ENCODE results near the gene CCSER2.
A peak's percentile ranks its signal among the peaks of the same experiment; 100 is the strongest.

The CCSER2 gene

DNA sequence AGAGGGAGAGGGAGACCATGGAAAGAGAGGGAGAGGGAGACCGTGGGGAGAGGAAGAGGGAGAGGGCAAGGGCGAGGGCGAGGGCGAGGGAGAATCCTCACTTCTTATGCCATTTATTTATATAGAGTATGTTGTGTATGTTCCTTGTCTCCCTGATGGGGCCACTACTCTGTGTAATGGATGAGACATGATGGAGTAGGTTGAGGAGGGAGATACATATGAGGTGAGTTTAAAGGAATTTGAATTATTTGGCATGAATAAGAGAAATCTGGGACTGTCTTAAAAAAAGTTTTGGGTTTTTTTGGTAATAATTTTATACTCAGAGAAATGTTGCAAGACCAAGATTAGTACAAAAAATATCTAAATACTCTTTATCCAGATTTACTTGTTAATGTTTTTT lies 20.1 kb downstream of the CCSER2 start:
- DNase-seq, result no peak

DNA sequence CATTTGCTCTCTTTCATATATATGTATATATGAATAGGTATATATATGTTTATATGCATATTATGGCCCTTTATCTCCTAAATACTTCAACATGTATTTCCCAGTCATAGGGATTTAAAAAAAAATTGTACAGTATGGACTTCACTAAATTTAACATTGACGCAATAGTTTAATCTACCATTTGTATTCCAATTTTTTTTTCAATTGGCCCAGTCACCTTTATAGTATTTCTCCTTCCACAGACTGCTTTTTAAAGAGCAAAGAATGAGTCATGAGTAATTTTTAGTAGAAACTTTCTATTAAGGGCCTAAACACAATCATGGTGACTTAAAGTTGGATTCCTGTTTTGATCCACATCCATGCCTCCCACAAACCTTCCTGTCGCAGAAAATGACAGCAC lies 20.5 kb downstream of the CCSER2 start:
- no peak for DNase-seq

DNA sequence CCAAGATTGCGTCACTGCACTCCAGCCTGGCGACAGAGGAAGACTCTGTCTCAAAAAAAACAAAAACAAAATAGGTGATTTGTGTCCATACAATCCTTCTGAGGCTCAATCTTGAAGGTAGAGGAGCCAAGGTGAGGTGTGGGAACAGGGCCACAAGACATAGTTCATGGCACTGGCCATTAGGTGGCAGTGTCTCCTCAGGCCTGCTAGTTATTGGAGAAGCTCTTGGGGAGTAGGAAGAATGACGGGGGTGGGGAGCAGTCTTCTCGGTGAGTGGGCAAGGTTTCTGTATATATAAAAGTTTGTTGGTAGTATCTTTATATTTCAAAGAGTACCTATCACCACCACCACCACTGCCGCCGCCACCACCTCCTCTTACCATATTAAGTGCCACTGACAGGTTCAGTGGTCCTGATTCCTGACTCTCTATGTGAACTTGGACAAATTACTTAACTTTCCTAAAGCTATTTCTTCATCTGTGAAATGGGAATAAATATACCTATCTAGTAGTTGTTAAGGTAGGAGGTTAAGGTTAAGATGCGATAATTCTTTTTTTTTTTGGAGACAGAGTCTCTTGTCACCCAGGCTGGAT lies 24.0 kb downstream of the CCSER2 start:
- peak; percentile 55 for DNase-seq

DNA sequence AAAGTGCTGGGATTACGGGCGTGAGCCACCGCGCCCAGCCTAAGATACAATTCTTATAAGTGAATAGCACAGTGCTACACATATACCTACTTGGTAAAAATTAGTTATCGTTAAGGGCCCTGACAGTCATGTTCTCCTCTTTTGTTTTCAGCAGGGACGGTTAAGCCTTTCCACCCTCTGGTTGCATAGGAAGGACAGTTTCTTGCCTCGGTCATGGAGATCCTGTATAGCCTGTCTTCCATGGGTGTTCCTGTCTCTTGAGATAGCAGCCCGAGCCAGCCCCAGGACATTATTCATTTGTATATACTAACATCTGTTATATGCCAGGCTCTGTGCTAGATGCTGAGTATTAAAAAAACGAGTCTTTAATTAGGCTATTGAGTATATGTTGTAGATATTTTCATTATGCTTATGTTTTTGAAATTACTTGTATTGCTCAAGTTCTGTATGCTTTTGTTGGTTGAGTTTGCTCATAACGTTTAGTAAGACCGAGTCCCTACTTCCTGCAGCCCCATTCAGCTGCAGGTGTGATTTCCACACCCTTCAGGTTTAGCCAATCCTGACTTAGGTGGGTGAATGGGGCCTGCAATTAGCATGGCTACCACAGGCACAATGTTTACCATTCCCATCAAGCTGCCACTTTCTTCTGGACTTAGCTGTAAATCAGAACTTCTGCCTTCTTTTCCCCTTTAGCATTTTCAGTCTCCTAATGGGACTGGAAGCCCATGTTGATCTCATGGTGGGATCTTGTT lies 24.8 kb downstream of the CCSER2 start:
- DNase-seq, result no peak

DNA sequence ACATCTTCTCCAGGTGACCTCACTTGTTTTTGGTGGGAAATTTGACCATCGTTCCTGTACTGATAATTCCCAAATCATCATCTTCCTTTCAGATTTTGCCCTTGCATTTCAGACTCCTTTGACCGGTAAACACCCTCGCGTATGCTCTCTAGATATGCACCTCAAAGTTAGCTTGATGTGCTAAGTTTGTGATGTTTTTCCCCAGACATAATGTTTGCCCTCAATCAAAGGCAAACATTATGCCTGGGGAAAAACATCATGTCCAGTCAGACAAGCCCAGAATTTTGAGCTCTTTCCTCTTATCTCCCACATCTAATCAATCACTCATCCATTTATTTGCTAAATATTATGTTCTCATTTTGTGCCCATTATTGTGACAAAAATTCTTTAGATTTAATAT lies 26.2 kb downstream of the CCSER2 start:
- no peak for DNase-seq

DNA sequence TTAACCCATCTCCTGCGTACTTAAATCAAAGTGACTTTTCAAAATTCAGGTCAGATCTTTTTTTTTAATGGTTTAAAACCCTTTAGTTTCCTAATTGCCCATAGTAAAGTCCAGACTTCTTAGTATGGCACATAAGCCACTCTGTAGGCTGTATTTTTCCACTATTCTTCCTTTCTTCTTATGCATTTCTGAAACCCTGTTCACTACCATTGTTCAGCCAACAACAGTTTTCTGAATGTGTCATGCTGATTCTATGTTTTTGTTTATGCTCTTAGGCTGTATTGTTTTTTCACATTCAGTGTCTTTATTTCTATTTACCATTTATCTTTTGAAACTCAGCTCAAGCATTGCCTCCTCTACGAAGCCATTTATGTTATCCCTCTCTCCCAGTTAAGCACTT lies 26.7 kb downstream of the CCSER2 start:
- no peak for DNase-seq

DNA sequence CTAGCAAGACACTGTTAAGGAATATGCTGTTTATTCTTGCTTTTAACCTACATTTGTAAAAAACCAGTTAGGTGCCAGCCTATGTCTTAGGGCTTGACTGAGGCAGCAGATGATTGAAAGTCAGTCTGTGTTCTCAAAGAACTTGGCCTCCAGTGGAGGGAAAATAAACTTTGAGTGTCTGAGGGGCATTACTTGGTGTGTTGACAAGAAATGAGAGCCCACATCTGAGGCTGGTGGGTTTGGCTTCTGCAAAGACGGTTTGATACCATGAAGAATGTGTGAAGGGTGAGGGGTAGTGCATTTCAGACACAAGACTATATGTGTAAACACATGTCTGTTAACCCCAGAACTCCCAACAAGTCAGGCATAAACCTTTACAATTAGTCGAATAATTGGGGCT lies 28.5 kb downstream of the CCSER2 start:
- DNase-seq, result no peak

DNA sequence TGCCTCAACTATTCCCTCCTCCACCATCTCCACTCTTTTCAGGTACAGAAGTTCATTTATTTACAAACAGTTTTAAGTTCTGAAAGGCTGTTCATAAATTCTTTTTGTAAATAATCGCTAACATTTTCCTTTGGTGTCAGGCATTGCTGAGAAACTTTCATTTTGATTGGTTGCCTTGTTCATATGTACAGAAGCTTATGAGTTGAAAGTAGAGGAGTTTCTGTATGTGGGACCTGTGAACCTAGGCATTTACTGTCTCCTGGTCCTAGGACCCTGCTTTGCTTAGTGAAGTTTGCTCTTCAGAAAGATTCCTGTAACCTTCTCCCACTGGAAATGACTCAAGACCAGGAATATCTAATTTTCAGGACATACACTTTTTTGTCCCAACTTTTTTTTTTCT lies 30.4 kb downstream of the CCSER2 start:
- no peak for DNase-seq

DNA sequence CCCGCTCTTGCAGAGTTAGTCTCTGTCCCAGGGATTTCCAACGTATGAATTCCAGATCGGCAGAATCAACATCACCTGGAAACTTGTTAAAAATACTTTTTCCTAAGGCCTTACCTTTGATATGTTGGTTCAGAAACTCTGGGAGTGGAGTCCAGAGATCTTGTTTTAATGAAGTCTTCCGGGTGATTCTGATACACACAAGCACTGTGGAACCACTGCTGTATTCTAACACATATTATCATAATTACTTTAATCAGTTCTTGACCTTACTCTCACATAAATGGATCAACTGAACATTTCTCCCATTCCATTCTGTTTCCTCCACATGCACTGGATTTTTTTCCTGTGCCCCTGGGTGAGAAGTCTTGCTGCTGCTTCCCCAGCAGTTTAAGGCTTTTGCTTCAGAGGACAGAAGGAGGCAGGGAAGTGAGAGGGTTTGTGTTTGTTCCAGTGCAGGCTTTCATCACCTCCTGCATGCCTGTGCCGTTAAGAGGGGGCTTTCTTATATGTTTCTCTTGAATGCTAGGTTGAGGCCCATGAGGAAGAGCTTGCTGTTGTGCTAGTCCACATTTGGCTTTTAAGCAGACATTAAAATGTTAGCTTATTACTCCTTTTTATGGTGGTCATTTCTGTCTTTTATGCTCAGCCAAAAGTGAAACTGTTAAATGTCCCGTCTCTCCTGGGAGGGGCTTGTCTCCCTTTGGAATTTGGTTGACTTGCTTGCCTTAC lies 32.4 kb downstream of the CCSER2 start:
- no peak for DNase-seq

DNA sequence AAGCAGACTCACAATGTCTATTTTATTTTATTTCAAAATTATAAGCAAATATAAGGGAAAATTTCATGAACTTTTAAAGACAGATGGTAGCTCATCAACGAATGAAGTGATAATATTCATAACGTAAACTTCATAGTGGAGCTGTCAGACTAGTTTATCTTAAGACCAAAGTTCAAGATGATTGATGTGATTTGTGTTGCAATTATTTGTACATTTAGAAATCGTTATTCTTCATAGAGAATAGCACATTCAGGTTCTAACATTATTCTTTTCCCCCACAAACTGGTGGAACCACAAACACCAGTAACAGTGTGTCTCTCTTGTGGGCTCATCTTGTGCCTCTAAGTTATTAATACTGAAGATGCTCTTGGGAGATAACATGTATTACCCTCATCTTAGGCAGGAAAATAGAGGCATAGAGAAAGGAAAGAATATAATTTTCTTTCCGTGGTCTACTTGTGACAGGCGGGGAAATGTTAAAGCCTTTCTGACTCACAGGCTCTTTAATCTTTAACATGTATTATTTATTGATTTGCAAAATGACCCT lies 37.0 kb downstream of the CCSER2 start:
- no peak for DNase-seq

DNA sequence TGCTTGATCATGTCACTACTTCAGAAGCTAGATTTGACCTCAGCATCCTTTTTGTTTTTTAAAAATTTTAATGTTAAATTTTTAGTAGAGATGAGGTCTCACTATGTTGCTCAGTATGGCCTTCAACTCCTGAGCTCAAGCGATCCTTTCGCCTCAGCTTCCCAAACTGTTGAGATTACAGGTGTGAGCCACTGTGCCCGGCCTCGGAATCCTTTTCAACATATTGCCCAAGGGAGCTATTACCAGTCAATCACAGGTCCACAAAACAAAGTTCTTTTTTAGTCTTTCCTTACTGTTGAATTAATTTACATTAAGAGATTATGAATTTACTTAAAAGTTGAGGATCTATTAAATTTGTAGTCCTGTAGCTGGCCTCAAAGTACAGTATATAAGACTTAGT lies 37.7 kb downstream of the CCSER2 start:
- DNase-seq, result no peak

DNA sequence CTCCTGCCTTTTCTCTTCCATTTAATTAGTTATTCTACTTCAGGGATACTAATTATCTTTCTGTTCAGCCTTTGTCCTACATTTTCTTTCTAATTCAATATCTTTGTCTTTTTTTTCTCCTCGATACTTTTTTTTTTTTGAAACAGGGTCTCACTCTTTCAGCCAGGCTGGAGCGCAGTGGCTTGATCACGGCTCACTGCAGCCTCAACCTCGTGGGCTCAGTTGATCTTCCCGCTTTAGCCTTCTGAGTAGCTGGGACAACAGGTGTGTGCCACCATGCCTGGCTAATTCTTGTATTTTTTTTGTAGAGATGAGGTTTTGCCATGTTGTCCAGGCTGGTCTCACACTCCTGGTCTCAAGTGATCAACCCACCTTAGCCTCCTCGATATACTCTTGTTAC lies 38.9 kb downstream of the CCSER2 start:
- DNase-seq, result no peak

DNA sequence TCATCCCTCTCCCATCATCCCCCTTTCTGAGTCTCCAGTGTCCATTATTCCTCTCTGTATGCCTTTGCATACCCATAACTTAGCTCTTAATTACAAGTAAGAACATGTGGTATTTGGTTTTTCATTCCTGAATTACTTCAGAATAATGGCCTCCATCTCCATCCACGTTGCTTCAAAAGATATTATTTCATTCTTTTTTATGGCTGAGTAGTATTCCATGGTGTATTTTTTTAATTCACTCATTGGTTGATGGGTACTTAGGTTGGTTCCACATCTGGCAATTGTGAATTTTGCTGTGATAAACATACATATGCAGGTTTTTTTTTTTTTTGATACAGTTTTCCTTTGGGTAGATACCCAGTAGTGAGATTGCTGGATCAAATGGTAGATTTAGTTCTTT lies 40.4 kb downstream of the CCSER2 start:
- no peak for DNase-seq

DNA sequence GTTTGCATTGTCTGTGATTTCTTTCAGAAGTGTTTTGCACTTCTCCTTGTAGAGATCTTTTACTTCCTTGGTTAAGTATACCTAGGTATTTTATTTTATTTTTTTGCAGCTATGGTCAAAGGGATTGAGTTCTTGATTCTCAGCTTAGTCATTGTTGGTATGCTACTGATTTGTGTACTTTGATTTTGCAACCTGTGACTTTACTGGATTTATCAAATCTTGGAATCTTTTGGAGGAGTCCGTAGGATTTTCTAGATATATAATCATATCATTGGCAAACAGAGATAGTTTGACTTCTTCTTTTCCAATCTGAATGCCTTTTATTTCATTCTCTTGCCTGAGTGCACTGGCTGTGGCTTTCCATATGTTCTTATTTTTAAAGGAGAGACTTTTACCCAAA lies 41.9 kb downstream of the CCSER2 start:
- DNase-seq, result no peak

DNA sequence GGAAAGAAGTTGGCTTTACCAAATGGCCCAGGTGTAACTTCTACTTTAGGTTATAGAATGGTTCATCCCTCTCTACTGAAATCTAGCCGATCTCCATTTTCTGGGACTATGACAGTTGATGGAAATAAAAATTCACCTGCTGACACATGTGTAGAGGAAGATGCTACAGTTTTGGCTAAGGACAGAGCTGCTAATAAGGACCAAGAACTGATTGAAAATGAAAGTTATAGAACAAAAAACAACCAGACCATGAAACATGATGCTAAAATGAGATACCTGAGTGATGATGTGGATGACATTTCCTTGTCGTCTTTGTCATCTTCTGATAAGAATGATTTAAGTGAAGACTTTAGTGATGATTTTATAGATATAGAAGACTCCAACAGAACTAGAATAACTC lies 43.6 kb downstream of the CCSER2 start:
- DNase-seq, result no peak

DNA sequence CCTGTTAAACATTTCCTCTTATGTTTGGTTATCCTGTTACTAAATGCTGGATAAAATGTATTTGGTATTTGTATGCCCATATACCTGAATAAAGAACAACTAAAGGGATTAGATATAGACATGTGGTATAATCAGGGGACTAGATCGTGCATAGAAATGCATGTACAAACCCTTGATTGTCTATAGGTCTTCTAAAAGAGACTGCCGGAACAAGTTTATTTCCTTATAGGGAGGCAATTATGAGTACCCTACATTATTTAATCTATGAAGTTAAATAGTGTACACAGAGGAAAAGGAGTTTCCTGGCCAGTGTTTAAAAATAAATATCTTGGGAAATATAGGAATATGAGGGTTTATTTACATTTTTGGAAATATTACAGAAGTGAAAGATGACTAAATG lies 44.6 kb downstream of the CCSER2 start:
- DNase-seq, result no peak

DNA sequence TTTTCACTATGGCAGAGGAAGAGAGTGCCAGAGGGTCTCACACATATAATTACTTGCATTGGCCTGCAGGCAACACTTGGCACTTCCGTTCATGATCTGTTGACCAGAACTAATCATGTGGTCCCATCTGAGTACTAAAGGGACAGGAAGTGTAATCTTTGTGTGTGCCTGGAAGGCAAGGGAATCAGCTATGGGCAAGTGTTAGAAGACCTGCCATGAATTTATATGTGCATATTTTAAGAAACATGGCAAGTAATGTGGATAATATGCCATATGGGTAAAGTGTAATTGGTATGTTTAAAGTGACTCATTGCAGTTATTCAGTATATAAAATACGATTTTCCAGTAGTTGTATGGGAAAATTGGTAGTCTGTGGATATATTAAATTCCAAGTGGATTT lies 46.1 kb downstream of the CCSER2 start:
- no peak for DNase-seq

DNA sequence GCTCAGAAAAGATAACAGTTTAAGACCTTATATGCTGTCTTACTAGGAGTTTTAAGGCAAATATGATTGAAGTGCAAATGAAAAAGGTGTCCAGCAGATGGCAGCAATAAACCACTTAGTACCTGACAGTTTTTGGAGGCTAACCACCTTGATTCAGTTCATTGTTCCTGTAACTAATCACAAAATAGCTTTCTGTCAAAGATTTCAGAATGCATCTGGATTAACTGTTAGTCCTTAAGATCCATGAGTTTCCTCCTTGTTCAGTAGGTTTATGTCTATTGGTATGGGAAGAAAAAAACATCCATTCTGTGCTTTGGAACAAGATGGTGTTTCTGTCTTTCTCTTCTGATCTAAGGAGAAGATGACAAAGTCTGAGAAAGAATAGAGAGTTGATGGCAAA lies 46.6 kb downstream of the CCSER2 start:
- peak; percentile 42 for DNase-seq

DNA sequence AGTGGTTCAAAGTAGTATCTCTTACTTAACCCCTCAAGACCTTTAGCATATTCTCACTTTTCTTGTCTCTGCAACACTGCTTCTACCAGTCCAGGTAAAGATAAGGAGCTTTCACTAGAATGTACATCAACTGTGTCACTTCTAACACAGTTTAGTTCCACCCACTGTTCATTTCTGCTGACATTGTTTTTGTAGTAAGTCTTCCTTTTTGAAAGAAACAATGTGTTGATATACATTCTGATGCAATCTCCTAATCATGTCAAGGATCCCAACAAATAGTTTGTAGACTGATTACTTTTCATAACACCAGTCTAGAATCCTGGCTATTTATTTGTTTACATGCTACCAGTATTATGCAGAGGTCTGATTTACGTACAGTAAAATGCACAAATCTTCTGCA lies 47.5 kb downstream of the CCSER2 start:
- no peak for DNase-seq

DNA sequence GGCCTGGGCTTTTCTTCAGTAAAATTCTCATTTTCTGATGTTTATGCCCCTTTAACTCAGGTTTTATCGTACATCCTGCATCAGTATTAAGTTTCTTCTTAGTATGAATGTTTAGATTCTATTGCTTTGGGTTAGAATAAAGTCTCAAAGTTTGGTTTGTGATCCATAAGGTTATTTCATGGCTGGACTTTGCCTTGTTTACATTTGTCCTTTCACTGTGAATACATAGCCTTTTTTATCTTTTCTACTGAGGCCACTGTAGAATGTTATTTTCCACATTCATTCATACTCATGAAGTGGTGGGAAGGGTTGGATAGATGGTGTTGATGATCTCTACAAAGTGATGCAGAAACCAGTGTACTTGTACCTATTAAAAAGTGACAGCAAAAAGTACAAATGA lies 59.8 kb downstream of the CCSER2 start:
- no peak for DNase-seq

DNA sequence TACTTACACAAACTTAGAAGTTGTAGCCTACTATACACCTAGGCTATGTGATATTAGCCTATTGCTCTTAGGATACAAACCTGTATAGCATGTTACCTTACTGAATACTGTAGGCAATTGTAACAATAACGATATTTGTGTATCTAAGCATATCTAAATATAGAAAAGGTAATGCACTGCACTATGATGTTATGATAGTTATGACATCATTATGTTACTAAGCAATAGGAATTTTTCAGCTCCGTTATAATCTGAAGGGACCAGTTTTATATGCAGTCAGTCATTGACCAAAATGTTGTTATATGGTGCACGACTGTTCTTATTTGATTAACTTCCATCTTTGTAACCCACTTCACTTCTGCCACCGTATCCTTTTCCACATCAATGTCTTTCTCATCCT lies 62.0 kb downstream of the CCSER2 start:
- no peak for DNase-seq

DNA sequence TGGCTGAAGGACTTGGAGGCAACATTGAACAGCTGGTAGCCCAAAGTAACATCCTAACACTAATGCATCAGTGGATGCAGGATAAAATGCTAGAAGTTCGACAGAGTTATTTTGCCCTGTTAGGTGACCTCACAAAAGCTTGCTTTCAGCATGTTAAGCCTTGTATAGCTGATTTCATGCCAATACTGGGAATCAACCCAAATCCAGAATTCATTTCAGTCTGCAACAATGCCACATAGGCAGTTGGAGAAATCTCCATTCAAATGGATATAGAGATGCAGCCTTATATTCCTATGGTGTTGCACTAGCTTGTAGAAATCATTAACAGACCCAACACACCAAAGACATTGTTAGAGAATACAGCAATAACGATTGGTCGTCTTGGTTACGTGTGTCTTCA lies 62.9 kb downstream of the CCSER2 start:
- no peak for DNase-seq

DNA sequence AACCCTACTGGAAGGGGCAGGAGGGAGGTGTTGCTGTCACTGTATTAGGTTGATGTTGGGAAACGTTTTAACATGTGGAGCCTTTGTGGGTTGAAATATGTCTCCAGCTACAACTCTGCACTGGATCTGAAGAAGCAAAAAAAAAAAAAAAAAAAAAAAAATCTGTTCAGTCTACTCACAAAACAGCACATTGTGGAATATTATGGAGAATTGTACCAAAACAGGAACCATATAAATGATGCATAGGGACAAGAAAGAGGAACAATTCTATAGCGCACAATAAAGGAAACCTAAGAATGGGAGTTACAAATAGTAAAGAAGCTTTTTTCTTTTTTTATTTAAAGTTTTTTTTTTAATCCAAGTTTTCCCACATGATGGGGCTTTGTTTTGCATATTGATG lies 63.8 kb downstream of the CCSER2 start:
- no peak for DNase-seq

DNA sequence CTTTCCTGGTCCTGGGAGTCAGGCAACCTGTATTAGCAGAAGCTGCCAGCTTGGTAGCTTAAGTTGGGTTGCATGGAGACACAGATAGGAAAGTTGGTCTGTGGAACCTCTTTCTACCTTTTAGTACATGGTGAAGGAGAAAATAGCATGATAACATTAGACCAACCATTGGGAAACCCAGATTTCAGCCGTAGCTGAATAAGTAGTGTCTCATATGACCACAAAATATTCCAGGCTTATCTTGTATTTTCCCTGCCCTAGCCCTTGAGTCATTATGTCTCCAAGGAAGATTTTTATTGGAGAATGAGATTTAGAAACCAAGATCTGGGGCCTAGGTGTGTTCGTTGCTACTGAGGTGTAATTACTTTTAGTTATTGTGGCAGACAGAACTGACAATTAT lies 67.2 kb downstream of the CCSER2 start:
- no peak for DNase-seq

Data from central memory CD4-positive, alpha-beta T cell (primary cell).